Fibroblast of skin of right quadriceps (primary cell): ENCODE measurements around the gene PTGER2.

ENCODE experiments used
- DNase-seq: peaks from one replicate; pipeline ENCODE4 v3.0.0-alpha.2; 2013

Gene PTGER2, protein sequence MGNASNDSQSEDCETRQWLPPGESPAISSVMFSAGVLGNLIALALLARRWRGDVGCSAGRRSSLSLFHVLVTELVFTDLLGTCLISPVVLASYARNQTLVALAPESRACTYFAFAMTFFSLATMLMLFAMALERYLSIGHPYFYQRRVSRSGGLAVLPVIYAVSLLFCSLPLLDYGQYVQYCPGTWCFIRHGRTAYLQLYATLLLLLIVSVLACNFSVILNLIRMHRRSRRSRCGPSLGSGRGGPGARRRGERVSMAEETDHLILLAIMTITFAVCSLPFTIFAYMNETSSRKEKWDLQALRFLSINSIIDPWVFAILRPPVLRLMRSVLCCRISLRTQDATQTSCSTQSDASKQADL

DNA sequence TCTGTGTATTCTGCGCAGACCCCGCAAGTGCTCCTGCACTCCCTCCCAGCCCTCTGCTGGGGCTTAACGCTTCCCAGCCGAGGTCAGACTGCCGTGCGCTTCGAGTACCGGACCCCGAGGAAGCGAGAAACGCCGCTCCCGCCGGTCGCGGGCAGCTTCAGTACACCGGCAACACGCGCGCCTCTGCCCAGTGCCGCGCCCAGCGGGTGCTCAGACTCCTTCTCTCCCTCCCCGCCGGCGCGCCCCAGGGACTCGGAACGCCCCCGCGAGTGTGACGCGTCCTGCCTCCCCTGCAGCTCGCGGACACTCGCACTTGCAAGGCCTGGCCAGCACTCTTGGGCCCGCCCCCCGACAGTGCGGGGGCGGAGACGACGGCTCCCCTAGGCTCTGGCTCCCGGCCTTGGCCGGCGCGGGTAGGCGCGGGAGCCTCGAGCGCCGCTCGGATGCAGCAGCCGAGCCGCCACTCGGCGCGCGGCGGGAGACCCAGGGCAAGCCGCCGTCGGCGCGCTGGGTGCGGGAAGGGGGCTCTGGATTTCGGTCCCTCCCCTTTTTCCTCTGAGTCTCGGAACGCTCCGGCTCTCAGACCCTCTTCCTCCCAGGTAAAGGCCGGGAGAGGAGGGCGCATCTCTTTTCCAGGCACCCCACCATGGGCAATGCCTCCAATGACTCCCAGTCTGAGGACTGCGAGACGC, at the start of gene PTGER2:
Gene PTGER2, plus strand, starts transcription at position 410 of the 692 bp plus-strand sequence. Its CDS starts 237 bp downstream, at position 647.
- DNase-seq = peak; percentile 87

DNA sequence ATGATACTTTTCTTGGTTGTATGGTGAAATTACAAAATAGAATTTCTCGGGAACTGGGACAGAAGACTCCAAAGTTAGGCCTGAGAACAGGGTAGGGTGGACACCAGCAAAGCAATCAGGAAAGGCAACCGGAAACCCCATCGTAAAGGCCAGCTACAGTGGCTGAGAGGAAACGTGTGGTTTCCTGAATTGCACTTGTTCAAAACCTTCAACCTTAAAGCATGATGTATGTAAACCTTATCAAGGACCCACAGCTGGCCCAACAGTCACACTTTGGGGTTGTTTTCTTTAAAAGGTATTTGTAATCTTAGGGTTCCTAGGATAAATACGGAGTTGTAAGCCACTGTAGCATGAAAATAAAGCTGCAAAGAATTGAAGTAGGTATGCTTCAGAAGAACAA, 48.9 kb upstream of the PTGER2 start:
- DNase-seq = no peak

DNA sequence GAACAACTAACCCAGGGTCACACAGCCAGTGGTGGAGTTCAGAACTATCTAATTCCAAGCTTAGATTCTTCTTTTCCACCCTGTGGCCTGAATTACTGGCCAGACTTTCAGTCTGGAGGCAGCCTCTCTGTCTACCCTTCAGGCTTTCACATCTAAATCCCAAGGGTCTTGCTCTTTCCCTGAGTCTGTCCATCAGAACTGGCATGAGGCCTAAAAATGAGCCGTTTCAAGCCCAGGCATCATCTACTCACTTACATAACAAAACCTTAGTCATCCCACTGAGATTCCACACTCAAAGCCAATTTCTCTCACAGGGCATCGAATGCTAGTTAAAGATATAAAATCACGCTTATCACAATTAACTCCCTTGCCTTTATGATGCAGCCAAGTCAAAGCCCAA, 47.9 kb upstream of the PTGER2 start:
- DNase-seq = peak; percentile 77

DNA sequence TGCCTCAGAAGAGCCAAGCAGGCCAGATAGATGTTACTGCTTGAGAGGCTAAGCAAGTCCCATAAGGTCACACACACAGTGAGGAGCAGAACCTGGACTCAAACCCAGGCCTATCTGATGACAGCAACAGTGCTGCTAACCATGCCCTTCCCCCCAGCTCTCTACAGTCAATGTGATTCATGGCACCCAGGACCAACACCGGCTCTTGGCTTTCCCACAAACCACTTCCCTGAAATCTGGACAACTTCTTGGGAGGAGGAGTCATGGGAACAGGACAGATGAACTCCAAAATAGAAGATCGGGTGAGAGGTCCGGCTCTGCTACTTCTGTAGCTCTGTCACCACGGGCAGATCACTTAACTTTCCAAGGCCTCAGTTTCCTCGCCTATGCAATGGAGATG, 47.3 kb upstream of the PTGER2 start:
- peak; percentile 48 for DNase-seq

DNA sequence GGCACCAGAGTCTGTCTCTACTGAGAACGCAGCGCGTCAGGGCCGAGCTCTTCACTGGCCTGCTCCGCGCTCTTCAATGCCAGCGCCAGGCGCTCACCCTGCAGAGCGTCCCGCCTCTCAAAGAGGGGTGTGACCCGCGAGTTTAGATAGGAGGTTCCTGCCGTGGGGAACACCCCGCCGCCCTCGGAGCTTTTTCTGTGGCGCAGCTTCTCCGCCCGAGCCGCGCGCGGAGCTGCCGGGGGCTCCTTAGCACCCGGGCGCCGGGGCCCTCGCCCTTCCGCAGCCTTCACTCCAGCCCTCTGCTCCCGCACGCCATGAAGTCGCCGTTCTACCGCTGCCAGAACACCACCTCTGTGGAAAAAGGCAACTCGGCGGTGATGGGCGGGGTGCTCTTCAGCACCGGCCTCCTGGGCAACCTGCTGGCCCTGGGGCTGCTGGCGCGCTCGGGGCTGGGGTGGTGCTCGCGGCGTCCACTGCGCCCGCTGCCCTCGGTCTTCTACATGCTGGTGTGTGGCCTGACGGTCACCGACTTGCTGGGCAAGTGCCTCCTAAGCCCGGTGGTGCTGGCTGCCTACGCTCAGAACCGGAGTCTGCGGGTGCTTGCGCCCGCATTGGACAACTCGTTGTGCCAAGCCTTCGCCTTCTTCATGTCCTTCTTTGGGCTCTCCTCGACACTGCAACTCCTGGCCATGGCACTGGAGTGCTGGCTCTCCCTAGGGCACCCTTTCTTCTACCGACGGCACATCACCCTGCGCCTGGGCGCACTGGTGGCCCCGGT, 46.4 kb upstream of the PTGER2 start, which contains the start of gene PTGDR:
Gene PTGDR, plus strand, starts transcription at position 198 of the 778 bp plus-strand sequence. Its CDS starts 117 bp downstream, at position 315.
- DNase-seq = no peak

DNA sequence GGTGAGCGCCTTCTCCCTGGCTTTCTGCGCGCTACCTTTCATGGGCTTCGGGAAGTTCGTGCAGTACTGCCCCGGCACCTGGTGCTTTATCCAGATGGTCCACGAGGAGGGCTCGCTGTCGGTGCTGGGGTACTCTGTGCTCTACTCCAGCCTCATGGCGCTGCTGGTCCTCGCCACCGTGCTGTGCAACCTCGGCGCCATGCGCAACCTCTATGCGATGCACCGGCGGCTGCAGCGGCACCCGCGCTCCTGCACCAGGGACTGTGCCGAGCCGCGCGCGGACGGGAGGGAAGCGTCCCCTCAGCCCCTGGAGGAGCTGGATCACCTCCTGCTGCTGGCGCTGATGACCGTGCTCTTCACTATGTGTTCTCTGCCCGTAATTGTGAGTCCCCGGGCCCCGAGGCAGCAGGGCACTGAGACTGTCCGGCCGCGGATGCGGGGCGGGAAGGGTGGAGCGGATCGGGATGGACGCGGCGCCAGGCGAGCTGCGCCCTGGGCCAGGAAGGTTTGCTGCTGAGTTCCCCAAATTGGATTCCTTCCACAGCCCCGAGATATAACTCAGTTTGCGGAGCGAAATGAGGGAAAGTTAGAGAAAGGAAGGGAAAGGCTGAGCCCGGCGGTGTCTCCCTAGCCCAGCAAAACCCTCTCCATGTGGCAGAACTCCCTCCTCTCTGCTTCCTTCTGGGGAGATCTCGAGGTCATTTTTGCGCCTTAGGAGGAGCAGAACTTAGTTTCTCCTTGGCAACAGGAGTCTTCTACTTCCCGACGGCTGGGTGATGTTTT, 45.6 kb upstream of the PTGER2 start:
- no peak for DNase-seq

DNA sequence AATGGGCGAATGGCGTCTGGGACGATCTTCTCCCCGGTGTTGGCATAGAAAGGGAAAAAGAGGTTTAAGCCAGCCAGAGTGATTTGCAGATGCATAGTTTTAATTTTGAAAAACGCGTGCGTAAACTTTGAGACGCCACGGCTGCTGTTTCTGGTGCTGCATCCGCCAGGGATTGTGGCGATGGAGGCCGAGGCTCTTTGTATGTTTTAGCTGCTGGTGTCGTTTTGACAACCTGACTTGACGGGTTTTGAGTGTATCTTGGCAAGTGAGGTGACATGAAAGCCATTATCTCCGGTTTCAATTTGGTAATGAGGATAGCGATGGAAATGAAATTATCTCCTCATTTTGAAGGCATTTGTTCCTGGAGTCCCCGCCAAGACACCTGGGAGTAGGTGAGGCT, 45.0 kb upstream of the PTGER2 start:
- DNase-seq = no peak

DNA sequence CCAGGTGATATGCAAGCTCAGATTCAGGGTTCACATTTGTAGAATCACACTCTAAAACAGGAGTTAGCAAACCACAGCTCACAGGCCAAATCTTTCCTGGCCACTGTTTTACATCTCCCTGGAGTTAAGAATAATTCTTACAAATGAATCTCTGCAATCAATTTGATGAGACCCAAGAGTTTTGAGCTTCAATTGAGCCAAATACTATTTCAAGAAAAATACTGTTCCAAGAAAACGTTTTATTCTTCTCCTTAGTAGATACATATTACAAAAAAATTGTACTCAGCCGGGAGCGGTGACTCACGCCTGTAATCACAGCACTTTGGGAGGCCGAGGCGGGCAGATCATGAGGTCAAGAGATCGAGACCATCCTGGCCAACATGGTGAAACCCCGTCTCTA, 44.1 kb upstream of the PTGER2 start:
- no peak for DNase-seq

DNA sequence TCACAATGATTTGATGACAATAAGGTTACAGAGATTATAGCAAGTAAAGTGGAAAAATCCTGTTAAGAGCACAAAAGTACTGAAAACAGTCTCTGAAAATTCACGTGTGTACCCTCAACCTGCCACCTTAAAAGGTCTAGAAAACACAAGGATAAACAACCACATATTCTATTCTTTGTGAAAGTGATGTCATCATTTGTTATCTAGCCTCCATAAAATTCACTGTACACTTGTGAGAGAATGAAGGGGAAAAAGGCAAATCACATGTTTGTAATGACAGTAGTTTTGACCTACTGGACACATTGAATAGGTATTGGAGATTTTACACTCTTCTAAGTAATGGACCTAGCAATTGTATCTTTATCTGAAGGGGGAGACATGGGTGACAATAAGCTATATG, 42.6 kb upstream of the PTGER2 start:
- no peak for DNase-seq

DNA sequence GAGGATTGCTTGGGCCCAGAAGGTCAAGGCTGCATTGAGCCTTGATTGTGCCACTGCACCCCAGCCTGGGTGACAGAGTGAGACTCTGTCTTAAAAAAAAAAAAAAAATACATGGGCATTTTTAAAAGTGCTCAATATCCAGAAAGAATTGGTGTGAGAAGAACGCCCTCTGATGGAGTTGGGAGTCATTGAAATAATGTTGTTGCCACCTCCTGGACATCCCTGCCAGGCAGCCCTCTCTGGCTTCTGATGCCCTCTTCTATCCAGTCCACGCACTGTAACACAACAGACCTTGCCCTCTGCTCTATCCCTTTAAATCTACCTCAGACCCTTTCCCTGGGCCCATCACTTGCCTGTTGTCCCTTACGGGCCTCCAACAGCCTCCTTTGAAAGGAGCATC, 41.7 kb upstream of the PTGER2 start:
- no peak for DNase-seq

DNA sequence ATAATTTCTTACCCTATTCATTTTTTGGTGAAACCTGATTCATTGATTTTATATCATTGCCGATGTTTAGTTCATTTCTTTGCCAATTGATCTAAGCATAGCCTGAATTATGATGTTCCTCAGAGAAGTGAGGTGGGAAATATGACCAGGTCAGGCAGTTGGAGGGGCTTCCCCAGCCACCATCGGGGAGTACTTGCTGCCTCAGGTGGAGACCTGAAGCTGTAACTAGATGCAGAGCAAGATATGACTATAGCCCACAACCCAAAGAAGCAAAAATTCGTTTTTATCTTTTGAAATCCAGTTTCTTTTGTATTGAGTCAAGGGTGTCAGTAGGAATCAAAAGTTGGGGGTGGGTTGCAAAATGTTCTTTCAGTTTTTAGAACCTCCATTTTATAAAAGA, 38.7 kb upstream of the PTGER2 start:
- DNase-seq = no peak

DNA sequence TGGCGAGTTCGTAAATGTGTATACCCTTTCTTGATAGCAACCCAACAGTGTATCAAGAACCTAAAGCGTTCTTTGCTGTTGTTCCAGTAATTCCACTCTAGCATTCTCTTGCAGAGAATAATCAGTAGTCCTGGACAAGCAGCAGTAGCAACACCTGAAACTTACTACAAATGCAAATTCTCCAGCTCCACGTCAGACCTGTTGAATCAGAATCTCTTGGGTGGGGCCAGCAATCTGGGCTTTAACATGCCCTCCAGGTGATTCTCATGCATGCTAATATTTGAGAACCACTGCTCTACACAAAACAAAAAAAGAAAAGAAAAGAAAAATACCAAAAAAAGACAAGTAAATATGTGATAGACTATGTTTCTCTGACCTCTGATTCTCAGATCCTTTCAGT, 36.6 kb upstream of the PTGER2 start:
- DNase-seq = no peak

DNA sequence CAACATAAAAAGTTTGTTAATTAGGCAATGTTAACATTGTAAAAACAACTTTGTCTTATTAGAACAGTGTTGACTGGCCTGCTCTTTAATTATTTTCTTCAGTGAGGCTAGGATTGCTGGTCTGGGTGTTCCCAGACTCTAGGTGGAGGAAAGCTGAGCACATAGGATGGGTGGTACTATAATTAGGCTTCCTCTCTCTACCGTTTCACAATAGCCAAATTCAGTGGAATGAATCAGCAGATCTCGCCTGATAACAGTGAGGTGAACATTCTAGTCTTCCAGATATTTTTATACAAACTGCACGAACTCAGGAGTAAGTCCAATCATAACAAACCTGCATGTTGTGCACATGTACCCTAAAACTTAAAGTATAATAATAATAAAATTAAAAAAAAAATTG, 34.7 kb upstream of the PTGER2 start:
- peak; percentile 40 for DNase-seq

DNA sequence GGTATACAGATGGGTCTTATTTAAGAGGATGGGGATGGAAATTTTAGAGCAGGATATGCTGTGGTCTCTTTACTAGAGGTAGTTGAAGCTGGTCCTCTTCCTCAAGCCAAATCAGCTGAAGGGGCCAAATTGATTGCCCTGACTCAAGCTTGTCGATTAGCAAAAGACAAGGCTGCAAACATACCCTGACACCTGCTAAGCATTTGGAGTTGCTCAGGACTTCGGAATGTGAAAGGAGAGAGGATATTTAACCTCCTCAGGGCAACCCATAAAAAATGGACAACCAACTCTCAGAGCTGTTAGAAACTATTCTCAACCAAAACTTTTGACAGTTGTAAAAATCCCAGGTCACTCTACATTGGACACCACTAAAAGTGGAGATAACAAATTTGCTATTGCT, 31.0 kb upstream of the PTGER2 start:
- no peak for DNase-seq

DNA sequence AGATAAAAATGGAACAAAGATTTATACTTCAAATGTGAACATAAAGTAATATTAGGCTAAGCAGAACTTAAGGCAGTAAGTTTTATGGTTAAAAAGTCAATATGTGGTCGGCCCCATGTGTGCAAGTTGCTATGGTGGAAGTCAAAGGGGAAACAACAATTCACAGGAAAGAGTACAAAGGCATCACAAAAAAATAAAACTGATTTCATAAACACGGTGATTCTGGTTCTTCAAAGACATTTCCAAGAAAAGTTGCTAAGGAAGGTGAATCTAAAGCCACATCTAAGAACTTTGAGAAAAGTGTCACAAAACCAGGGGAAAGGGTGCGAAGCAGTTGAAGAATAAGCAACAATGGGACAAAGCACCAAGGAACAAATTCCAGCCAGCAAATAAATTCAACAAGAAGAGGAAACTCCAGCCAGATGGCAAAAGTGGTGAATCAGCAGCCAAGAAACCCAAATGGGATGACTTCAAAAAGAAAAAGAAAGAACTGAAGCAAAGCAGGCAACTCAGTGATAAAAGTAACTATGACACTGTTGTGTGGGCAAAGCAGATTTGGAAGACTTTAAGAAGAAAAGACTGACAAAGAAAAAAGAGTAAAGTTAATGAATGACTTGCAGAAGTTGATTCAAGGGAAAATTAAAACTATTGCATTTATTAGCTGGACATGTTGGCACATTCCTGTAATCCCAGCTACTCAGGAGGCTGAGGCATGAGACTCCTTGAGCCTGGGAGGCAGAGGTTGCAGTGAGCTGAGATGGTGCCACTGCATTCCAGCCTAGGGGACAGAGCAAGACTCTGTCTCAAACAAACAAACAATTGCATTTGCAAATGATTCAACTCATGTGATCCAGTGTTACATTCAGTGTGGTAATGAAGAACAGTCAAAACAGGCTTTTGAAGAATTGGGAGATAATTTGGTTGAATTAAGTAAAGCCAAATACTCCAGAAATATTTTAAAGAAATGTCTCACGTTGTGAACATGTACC, 27.2 kb upstream of the PTGER2 start:
- DNase-seq = no peak

DNA sequence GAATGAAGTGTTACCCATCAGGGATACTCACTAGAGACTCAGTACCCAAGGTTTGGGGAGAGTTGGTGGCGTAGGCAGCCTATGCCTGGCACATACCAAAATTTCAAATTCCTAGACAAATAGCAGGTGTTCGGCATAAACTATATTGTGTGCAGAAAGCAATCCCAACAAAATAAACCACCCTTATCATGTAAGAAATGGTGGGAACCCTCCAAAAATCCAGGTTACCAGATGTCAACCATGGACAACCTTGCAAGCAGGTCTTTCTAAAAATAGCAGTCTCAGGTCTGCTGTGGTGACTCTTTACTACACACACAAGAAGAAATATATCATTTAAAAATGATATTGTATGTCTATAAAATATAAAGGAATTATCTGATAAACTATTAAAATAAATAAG, 17.7 kb upstream of the PTGER2 start:
- DNase-seq = no peak

DNA sequence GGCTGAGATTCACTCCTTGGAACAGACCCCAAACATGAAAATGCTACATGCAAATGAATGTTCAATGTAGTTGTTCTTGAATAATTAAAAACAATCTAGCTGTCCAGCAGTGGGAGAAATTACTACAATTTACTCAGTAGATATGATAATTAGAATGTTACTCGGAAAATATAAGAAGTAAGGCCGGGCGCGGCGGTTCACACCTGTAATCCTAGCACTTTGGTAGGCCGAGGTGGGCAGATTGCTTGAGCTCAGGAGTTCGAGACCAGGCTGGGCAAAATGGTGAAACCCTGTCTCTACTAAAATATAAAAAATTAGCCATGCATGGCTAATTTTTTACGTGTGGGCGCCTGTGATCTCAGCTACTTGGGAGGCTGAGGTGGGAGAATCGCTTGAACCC, 15.3 kb upstream of the PTGER2 start:
- no peak for DNase-seq

DNA sequence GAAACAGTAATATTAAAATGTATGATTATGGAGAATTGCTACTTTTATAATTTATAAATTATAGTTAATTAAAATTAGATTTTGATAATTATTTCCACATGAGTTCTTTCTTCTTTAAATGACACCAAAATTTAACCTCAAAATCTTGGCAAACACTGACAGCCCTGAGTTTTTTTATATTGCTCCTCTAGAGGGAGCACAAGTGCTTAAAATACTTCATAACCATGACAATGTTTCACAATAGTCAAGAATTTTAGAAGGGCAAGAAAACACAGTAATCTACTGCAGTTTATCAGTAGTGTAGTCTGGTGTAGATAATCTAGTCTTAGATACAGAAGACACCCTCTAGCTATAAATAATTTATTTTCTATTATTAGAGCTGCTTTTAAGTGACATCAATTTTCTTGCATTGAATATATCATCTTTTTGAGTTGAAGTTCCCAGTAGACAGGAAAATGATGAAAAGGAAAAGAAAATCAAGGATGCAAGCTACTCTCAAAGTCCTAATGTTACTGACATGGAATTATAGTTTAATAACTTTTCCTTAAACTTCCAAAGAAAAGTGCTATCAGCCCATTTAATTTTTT, 14.3 kb upstream of the PTGER2 start:
- peak; percentile 58 for DNase-seq

DNA sequence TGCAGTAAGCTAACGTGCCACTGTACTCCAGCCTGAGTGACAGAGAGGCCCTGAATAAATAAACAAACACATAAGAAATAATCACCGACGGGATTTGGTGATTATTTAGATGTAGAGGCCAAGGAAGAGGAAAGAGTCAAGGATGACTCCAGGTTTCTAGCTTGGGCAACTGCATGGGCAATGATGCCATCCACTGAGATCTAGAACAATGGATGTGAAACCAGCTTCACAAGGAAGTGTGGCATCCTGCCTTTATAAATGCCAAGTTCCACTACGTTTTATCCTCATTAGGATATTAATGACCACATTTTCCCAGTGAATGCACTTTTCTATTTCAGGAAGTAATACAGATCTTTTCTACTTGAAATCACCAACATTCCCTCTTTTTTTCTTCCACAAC, 10.9 kb upstream of the PTGER2 start:
- DNase-seq = no peak

DNA sequence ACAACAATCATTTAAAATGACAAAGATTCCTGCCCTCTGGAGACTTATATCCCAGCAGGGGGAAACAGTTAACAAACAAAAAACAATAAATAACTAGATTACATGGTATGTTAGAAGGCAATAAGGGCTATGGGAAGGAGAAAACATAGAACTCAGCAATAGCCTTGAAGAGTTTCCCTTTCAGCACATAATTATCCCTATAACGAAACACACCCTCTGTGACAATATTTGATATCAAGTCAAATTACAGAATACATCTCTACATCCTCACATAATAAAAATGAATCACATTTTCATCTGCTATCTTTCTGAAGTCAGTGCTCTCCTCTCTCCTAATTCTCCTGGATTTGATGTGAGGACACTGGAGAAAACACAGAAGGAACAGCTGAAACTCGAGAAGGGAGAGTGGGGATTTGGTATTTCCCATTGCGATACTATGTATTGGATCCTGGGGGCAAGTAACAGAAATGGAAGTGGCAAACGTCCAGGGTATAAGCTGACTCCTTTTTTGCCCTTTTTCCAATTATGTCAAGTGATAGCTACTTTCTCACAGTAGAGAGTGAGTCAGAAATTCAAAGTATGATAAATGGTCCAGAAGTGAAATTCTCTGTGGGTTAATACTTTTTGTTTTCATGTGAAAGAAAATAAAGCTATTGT, 9.7 kb upstream of the PTGER2 start:
- peak; percentile 23 for DNase-seq

DNA sequence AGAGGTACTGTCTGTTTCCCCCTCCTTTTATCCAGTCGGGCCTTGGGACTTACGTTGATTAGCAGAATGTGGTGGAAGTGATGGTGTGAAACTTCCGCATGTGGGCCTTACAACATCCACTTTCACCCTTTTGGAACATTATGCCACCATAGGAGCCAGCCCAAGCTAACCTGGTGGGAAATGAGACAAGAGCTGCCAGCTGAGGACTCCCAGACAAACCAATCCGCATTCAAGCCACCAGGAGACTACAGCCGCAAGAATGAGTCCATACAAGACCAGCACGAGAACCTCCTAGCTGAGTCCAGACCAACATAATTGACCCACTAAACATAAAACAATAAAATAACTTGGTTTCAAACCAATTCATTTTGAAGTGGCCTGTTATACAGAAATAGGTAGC, 9.1 kb upstream of the PTGER2 start:
- no peak for DNase-seq
